G401 (cell line): Measurements from ENCODE around the gene EEF1AKMT2. TPM values are rescaled to one million over a fixed set of nuclear protein-coding genes. Genes with fewer than 3 reads are reported as not detected.
A peak's percentile ranks its signal among the peaks of the same experiment; 100 is the strongest.

Experiments used
- DNase-seq: peaks from one replicate; pipeline ENCODE4 v3.0.0-alpha.2; 2015; ENCODE audit warnings: low spot score
- in situ Hi-C: cut with HindIII; loops from 2 replicates; pipeline ENCODE4 v1.10.0; 2016; ENCODE audit warnings: low sequenced_read_pairs, mixed read lengths
- total RNA-seq: library from RNA; depleted of rRNA; stranded (reverse); fragments of >200 nt; shearing (Covaris generic); gene quantifications from 2 replicates; pipeline ENCODE4 v1.2.3, GENCODE V29; 2014; rRNA removed

Gene EEF1AKMT2
- total RNA-seq, 1 experiment from 2014 or later = 35.8 TPM

- DNase-seq = no peak
- in situ Hi-C loops = no loop called here
Observed at GRCh38 chr10:124709861-124710260, 81.8 kb downstream of the EEF1AKMT2 start.

- DNase-seq = peak; percentile 59
Observed at GRCh38 chr10:124708922-124709520, 82.7 kb downstream of the EEF1AKMT2 start.

GRCh38 chr10:124708246-124708779 lies 83.4 kb downstream of the EEF1AKMT2 start:
- in situ Hi-C loops = no loop called here
- DNase-seq = no peak

More at GRCh38 chr10:124708922-124709520, 82.7 kb downstream of the EEF1AKMT2 start:
- in situ Hi-C loops = no loop called here

Other genes with a start within 250 kb of the EEF1AKMT2 start
- 17.0 and 21.4 TPM in 2 replicates for gene FAM53B, start 47.5 kb downstream of the EEF1AKMT2 start, total RNA-seq
- 11.4 and 16.8 TPM in 2 replicates for gene ABRAXAS2, start 9.9 kb upstream of the EEF1AKMT2 start, total RNA-seq
- gene ZRANB1, start 150.2 kb upstream of the EEF1AKMT2 start, total RNA-seq = 15.0 and 17.3 TPM in 2 replicates